Heart left ventricle (tissue), 16 donors: ENCODE data around the gene PIGL. TPM values are rescaled to one million over a fixed set of nuclear protein-coding genes. Genes with fewer than 3 reads are reported as not detected.
A peak's percentile ranks its signal among the peaks of the same experiment; 100 is the strongest.

Source experiments
- ATAC-seq, 4 donors: fragments of 200-7000 bp; cut with Tn5 transposase; one replicate each; pipeline ENCODE4 v1.9.1; 2020 to 2022; ENCODE audit warnings: moderate library complexity in 4 of 4, mild to moderate bottlenecking in 3 of 4, moderate number of reproducible peaks in 1 of 4
- DNase-seq, 5 donors: peaks; one replicate each; pipeline ENCODE4 v3.0.0-alpha.2; 2020
- H3K27ac ChIP-seq, 12 donors: fragments of 200-600 bp; sonication (generic) in 4 of 12; one replicate each; pipeline versions ENCODE4 v1.5.0 to v1.8.0; 2016 to 2022; ENCODE audit warnings: mild to moderate bottlenecking in 2 of 12
- H3K27me3 ChIP-seq, 9 donors: fragments of 200-600 bp; sonication (generic) in 2 of 9; one replicate each; pipeline versions ENCODE4 v1.5.1 to v1.8.0; 2016 to 2022; ENCODE audit warnings: mild to moderate bottlenecking in 3 of 9
- H3K36me3 ChIP-seq, 9 donors: fragments of 200-600 bp; sonication (generic) in 2 of 9; one replicate each; pipeline versions ENCODE4 v1.5.0 to v1.8.0; 2018 to 2022; ENCODE audit warnings: mild to moderate bottlenecking in 2 of 9
- H3K4me1 ChIP-seq, 12 donors: fragments of 200-600 bp; sonication (generic) in 4 of 12; one replicate each; pipeline versions ENCODE4 v1.5.0 to v1.8.0; 2016 to 2022; ENCODE audit warnings: mild to moderate bottlenecking in 3 of 12
- H3K4me3 ChIP-seq, 12 donors: fragments of 200-600 bp; sonication (generic) in 4 of 12; one replicate each; pipeline versions ENCODE4 v1.5.0 to v1.8.0; 2017 to 2022; ENCODE audit warnings: mild to moderate bottlenecking in 9 of 12, moderate library complexity in 4 of 12
- H3K9me3 ChIP-seq, 12 donors: fragments of 200-600 bp; sonication (generic) in 4 of 12; one replicate each; pipeline versions ENCODE4 v1.5.0 to v1.8.0; 2016 to 2022; ENCODE audit warnings: mild to moderate bottlenecking in 1 of 12
- CTCF ChIP-seq, 12 donors: fragments of 200-600 bp; sonication (generic) in 4 of 12; IDR thresholded peaks; one replicate each; pipeline versions ENCODE4 v1.5.0 to v1.8.0; 2018 to 2022; ENCODE audit warnings: antibody characterized with exemption in 12 of 12, mild to moderate bottlenecking in 5 of 12
- POLR2A ChIP-seq, 2 donors: fragments of 450-650 bp; IDR thresholded peaks; one replicate each; pipeline ENCODE4 v1.6.1; 2017; ENCODE audit warnings: antibody characterized with exemption in 2 of 2, mild to moderate bottlenecking in 2 of 2, moderate library complexity in 2 of 2
- WGBS, 4 donors: extraction: QIAGEN DNeasy Blood & Tissue Kit in 2 of 4; methylation state at CpG; one replicate each; pipeline versions ENCODE4 v1.1.5 to v1.1.7; 2013 to 2018; 5-methylcytosine and 5-hydroxymethylcytosine counted together
- intact Hi-C, 10 donors: fragments of 100-400 bp; cut with DNase I; formaldehyde crosslinking; loops; one replicate each; pipeline versions ENCODE4 v1.11.1 to v1.14.2; 2022
- polyA plus RNA-seq, 2 donors: library from polyadenylated mRNA; stranded (reverse); fragments of 200-250 nt; gene quantifications; one replicate each; pipeline ENCODE4 v1.2.3, GENCODE V29; 2013
- total RNA-seq, 9 donors: library from RNA; depleted of rRNA in 2 of 9; stranded (reverse); fragments of >200 nt in 2 of 9; fragmentation: NEBNext Ultra II Directional in 3 of 9; extraction: Animal tissue kit (Norgen Biotek cat#: 25700) in 3 of 9; gene quantifications; one replicate each; pipeline versions ENCODE4 v1.1.0 to v1.2.4, GENCODE V29; 2016 to 2023
- donor health status: ischemic (EF 13 %, LVEDD 7.1; RV severe dilation, severe dysfunction).
- donor health status: healthy with polysubstance abuse.
- donor health status: DM: no; HTN: yes; CAD: no.
- donor health status: DM: no; HTN: no; CAD: no.
- donor health status: ischemic (EF 25% LVEDD 6.9; RV normal size, moderate dysfunction).
- donor health status: ischemic (EF 25% LVEDD 5.7; RV mildly dilated, moderate dysfunction).
- donor health status: healthy.
- donor health status: DM: yes; HTN: yes; CAD: no.
- donor health status: ischemic (EF 35%, LVEDD 5.7; RV mildly dilated, moderate dysfunction).
- donor health status: nonischemic (EF 11% LVEDD 7.7; RV severe dilation, severe dysfunction).
- donor health status: DM: yes; HTN: yes; CAD: no.
- donor health status: PGD.
- donor health status: ischemic (EF 29% LVEDD 5.4; RV normal size, mild dysfunction).
- donor health status: nonischemic (EF 23%, LVEDD 6.1; RV moderate dilation, normal function).

Gene PIGL
- total and polyA plus RNA-seq, 11 donors, result 4.5 to 20.2 (median 10.2) TPM

DNA sequence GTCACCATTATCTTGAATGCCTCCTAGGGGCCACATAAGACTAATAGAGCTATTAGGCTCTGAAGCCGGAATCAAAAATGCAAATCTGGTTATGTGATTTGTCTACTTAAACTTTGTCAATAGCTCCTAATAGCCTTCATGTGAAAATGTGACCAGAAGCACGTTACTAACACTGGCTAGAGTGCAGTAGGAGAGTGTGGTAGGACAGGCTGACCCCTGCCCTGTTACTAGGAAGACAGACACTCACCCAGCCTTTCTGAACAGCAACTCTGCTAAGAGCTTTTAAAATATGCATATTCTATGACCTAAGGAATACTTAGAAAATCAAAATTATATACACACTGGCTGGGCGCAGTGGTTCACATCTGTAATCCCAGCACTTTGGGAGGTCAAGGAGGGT lies 110.0 kb downstream of the PIGL start:
- Histone ChIP-seq H3K9me3 (no peaks in the 10 kb centered on the region), H3K36me3 (peaks cover 0 to 41% (median 26%) of the 10 kb centered on the region in 9 donors), H3K4me1 (peaks cover 0 to 13% (median 1%) of the 10 kb centered on the region in 12 donors), H3K4me3 (no peak overlapping the region), H3K27me3 (no peaks in the 10 kb centered on the region), H3K27ac (no peak overlapping the region)
- WGBS, 4 donors, result 95 to 98% (median 96%) methylated on average over 3 of the region's 3 CpGs
- DNase-seq (no peak), ATAC-seq (no peak)
- no peak for TF ChIP-seq CTCF (IDR thresholded peaks at IDR 0.05)
- intact Hi-C loops, result no loop called here

DNA sequence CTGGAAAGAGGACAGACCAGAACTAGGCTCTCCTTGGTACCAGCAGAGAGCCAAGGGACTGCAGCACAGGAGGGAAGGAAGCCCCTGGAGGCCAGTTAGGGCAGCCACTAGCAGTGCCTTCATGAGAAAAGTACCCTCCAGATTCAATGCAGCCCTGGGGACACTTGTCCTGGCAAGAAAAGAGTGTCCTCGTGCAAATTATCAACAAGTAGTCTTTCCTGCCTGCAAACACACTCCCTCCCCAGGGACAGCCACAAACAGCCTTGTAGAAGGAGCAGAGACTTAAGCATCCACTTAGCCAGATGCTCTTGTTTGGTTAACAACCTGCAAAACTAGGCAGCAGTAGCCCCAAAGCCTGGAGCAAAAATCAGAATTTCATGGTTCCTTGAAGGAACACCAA lies 112.0 kb downstream of the PIGL start:
- Histone ChIP-seq H3K36me3 (peaks cover 0 to 38% (median 25%) of the 10 kb centered on the region in 9 donors), H3K27me3 (no peaks in the 10 kb centered on the region), H3K27ac (no peak overlapping the region), H3K9me3 (no peaks in the 10 kb centered on the region), H3K4me1 (peaks cover 0 to 13% (median 1%) of the 10 kb centered on the region in 12 donors), H3K4me3 (no peak overlapping the region)
- TF ChIP-seq POLR2A (IDR thresholded peaks at IDR 0.05) (no peak), CTCF (IDR thresholded peaks at IDR 0.05) (no peak)
- intact Hi-C loops, result no loop called here
- 18 to 33% (median 25%) methylated on average over 1 of the region's 1 CpG for WGBS, 4 donors
- ATAC-seq (peak in 1 of 4 donors; percentile 22), DNase-seq (no peak)

DNA sequence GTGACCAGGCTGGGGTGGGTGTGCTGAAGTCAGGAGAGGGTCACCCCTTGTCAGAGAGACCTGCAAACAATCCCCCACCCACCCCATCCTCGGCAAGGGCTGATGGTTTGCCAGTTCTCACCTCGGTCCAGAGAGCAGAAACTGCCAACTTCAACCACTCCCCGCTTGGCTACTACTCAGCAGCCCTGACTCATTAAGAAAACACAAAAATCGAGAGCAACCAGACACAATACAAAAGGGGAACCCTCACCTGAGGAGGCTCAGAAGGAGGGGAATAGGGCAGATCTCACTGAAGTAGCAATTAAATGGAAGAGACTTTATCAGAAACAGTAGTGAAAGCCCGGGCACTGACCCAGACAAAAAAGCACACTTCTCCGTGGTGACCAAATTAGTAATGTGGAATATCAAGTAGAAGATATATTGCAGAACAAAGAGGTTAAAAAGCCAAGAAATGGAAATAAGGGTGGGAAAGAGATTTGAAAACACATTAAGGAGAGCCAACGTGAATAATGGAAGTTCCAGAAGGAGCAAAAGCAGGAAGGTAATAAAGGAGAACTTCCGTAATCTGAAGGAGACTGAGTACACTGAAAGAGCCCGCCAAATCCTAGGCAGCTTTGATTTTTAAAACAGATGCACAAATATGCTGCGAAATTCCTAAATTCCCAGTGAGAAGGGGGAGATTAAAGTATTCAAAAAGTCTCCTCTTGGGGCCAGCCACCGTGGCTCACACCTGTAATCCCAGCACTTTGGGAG lies 112.7 kb downstream of the PIGL start:
- H3K9me3 ChIP-seq, result no peaks in the 10 kb centered on the region
- no peak overlapping the region for H3K27ac ChIP-seq
- intact Hi-C loops, result no loop called here
- H3K27me3 ChIP-seq, result no peaks in the 10 kb centered on the region
- peaks cover 0 to 31% (median 18%) of the 10 kb centered on the region in 9 donors for H3K36me3 ChIP-seq
- DNase-seq (no peak), ATAC-seq (peak in 3 of 4 donors; percentile 32 to 74 (median 52))
- WGBS, 4 donors, result 50 to 64% (median 58%) methylated on average over 11 of the region's 11 CpGs
- TF ChIP-seq CTCF (IDR thresholded peaks at IDR 0.05), result no peak
- no peak for TF ChIP-seq POLR2A (IDR thresholded peaks at IDR 0.05)
- peak overlapping the region in 2 of 12 donors; percentile 1 to 8 for H3K4me3 ChIP-seq
- peaks cover 0 to 13% (median 1%) of the 10 kb centered on the region in 12 donors for H3K4me1 ChIP-seq

GRCh38 chr17:16338391-16338790 lies 121.4 kb downstream of the PIGL start:
- Histone ChIP-seq H3K36me3 (peaks cover 0 to 14% (median 5%) of the 10 kb centered on the region in 9 donors), H3K27me3 (no peaks in the 10 kb centered on the region), H3K27ac (no peak overlapping the region), H3K9me3 (no peaks in the 10 kb centered on the region), H3K4me1 (no peaks in the 10 kb centered on the region), H3K4me3 (no peak overlapping the region)
- no peak for DNase-seq
- WGBS, 4 donors, result 93 to 95% (median 94%) methylated on average over 3 of the region's 3 CpGs
- TF ChIP-seq CTCF (IDR thresholded peaks at IDR 0.05) (no peak), POLR2A (IDR thresholded peaks at IDR 0.05) (no peak)
- no peak for ATAC-seq
- intact Hi-C loops, result no loop called here
